Left renal pelvis (tissue), 4 donors: ENCODE results near the gene HIVEP3. TPM values are rescaled to one million over a fixed set of nuclear protein-coding genes. Genes with fewer than 3 reads are reported as not detected.

Experiments
- DNase-seq, 4 donors: peaks; one replicate each; pipeline ENCODE4 v3.0.0-alpha.2; 2013; ENCODE audit warnings: low read depth in 4 of 4, low spot score in 3 of 4
- polyA plus RNA-seq, 4 donors: library from polyadenylated mRNA; unstranded; fragments of 120-200 nt; gene quantifications; one replicate each; pipeline ENCODE4 v1.2.1, GENCODE V29; 2013; ENCODE audit not compliant: insufficient read length in 4 of 4

Gene HIVEP3
- polyA plus RNA-seq, 4 donors, result 3.5 to 7.0 (median 4.2) TPM

DNA sequence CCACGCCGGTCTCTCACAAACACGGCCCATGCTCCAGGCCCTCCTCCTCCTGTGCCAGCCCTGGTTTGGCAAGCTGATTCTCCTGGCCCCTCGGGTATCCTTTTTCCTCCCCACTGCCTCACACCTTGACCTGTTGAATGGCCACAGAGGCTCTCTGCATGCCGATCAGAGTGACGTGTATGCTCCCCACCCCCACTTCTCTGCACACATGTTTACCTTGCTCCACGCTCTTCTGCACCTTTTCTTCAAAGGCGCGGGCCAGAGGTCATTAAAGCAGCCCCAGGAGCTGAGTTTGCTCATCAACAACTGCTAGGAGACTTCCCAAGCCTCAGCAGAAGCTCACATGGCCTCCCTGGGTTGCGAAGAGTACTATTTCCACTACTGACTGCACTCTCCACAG lies 295.0 kb downstream of the HIVEP3 start:
- no peak for DNase-seq

DNA sequence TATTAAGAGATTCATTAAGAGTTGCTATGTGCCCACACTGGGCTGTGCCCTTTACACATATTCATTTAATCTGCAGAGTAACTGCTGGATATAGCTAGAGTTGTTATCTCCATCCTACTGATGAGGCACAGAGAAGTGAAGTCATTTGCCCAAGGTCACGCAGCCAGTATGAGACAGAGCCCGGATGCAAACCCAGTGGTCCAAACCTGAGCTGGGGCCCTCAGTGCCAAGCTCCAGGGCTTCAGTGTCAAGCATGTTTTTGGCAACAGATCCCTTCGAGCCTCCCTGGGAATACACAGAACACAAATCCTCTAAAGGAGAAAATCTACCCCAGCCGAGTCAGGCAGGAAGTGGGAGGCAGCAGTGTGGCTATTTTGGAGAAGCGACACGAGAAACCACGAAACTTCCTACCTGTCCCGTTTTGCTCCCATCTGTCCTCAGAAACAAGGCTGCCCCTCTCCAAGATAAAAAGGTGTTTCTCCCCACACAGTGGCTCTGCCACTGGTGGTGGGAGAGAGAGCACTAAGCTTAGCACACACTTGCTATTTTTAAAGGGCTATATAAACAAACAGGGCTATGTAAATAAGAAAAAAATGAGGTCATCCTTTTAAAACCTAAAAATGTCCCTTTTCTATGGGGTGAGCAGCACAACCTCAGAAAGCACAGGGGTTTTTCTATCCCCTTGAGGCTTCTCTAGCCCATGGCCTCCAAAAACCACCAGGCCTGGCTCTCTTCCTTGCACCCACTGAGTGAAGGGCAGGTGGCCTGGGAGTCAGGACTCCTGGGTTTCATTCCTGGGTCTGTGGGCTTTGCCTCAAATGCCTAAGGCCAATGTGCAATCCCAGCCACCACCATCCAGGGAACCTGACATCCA lies 295.6 kb downstream of the HIVEP3 start:
- no peak for DNase-seq

DNA sequence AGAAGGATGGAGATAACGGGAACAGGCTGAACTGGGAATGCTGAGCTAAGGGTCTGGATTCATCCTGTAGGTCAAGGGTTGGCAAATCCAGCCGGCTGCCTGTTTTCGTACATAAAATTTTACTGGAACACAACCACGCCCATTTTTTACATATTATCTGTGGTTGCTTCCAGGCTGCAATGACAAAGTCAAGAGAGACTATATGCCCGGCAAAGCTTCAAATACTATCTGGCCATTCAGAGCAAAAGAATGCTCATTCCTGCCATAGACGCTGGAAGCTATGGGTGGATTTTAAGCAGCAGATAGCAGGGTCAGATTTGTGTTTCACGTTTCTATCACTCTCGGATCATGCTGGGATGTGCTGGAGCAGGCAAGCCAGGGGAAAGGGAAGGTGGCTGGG lies 296.3 kb downstream of the HIVEP3 start:
- DNase-seq, result no peak

DNA sequence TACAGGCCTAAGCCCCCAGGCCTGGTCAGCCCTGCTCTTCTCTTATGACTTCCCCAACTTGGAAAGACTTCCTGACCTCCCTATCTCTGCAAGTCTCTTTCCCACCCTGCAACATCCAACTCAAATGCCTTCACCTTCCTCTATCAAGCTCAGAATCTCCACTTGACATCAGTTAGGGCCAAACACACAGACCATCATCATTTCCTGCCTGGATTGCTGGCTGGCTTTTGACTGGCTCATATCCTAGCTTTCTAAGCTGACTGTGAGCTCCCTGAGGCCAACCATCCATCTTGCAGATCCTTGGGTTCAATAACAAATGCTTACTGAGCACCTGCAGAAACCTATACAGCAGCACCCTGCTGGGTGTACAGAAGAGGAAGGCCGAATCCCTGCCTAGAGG lies 296.9 kb downstream of the HIVEP3 start:
- no peak for DNase-seq

DNA sequence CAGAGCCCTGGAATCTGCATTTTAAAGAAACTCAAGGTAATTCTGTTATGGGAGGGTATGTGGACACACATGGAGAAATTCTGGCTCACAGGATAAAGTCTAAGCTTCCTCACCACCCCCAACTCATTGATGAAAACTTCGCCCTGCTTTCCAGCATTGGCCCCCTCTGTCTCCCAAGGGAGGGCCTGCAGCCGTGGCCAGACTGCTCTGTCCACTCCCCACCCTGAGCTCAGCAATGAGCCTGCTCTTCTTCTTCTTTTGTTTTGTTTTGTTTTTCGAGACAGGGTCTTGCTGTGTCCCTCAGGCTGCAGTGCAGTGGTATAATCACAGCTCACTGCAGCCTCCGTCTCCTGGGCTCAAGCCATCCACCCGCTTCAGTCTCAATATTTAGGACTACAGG lies 297.5 kb downstream of the HIVEP3 start:
- no peak for DNase-seq

DNA sequence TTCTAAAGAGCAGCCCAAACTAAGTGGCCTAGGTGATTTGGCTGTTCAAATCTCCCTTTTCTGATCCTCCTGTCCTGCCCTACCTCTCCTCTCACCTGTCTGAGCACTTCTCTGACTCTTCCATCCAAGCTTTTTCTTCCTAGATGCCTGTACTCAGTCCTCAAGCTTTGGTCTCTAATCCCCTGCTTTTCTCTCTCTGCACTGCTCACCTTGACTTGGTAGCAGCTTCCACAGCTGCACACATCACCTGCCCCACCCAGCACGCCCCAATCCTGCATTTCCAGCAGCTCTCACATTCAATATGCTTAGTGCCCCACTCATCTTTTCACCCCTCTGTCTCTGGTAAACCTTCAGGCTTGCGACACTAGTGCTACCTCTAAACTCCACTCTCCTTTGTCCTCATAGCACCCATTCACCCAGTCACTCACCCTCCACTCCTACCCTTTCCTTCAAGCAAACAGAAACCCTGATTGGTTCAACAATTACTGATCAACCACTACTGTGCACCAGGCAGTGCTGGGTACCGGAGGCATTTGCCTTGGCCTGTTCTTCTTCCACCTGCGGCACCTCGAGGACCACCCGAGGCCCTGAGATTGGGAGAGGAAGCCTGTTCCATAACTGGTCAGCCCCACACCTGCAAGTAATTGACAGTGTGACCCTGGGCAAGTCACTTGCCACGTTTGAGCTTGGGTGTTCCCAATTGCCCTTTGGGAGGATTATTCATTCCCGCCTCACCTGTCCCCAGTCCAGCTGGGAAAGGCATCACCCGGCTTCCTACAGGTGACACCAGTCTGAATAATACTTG lies 298.2 kb downstream of the HIVEP3 start:
- DNase-seq, result no peak

DNA sequence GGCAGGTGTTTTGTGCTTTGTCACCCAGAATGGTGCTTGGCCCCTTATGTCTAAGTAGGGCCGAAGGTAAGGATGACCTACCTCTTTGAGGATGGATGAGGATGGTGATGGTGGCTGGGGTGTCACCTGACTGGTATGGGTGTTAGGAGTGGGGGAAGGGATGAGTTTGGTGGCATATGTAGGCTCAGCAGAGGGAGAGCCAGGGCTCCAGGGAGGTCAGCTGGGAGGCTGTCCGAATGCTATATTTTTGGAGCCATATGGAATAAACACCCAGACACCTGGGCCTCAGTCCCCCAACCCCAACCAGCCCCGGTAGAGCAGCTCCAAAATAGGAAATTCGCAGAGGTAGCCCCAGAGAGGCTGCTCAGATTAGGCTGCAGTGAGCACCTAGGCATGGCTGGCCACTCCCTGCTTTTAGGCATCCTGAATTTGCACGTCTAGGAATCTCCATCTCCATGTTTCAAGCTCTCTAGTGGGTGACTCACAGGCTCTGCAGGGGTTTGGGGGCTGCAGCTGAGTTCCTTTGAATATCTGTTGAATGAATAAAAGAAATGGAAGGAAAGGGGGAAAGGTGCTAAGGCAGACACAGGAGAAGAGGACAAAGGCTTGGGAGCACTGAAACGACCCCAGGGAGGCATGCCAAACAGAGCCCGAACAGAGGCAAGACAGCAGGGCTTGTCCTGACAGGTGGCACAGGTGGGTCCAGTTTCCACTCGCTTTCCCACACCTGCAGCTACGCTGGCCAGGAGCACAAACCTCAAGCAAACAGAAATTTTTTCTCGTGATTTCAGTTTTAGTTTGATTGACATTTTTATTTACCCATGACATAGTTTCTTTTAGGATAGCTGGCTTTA lies 299.0 kb downstream of the HIVEP3 start:
- DNase-seq, result no peak

DNA sequence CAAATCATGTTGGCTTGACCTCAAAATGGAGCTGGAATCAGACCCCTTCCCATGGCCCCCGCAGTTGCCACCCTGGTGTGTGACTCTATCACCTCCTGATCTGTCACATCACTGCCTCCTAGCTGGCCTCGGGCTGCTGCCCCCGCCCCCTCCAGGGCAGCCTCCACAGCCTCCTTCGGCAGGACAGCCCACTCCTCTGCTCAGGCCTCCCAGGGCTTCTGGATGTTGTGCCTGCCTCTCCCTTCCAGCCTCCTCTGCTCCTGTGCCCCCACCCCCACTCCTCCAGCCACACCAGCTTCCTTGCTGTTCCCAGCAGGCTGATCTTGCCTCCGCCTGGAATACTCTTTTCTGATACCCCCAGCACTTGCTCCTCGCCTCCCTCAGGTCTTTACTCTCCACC lies 299.9 kb downstream of the HIVEP3 start:
- no peak for DNase-seq

DNA sequence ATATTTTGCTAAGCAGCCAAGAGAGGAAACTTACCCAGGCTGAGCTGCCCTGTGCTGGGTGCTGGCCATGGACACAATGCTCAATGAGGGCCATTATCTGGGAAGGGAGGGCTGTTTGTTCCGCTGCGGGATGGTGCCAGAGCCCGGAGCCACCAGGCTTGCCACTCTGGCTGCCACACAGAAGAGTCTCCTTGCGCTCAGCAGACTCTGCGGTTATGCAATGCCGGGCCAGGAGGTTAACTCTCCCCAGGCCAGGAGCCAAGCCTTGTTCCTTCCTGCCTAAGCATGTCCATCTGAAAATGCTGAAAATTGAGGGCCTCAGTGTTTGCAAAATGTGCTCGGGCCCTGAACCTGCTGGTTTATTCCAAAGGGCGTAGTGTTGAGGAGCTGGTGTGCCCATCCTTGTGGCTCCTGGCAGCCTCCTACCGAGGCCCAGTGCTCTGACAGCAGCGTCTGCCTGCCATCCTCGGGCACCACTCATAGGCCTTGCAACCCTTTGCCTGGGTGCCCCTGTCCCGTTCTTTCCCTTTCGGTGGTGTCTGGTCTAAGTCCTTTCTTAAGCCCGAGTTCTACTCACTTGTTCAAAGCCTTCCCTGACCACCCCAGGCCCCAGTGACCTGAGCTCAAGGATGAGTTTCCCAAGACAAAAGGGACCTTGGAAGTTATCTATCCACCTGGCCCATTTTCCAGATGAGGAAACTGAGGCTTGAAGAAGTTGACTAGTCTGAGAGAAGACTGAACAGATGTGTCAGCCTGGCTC lies 300.5 kb downstream of the HIVEP3 start:
- DNase-seq, result no peak

DNA sequence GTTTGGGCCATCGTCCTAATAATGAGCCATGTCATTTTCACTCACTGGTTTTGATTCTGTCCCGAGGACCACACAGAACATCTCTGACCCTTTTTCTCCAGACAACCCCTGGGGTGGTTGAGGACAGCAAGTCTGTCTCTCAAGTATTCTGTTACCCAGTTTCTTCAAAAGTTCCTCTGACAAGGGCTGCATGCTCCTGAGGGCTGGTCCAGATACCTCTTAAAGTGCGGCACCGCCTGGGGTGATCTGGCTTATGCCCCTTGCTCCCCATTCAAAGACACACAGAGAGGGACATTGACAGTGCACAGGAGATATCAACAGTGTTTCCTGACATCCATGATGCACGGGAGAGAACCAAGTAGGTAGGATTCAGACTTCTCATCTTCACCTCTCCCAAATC lies 301.4 kb downstream of the HIVEP3 start:
- no peak for DNase-seq

DNA sequence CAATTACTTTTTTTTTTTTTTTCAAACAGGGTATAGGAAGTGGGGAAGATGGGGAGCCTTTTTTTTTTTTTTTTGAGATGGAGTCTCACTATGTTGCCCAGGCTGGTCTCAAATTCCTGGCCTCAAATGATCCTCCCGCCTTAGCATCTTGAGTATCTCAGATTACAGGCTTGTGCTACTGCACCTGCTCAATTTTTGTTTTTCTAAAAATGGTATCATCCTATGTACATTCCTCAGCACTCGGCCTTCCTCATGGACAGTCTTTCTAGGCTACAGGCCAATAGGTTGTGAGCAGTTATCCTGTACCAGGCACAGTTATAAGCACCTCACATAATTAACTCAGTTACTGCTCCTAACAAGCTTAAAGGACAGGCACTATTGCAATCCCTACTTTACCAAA lies 302.2 kb downstream of the HIVEP3 start:
- DNase-seq, result no peak

DNA sequence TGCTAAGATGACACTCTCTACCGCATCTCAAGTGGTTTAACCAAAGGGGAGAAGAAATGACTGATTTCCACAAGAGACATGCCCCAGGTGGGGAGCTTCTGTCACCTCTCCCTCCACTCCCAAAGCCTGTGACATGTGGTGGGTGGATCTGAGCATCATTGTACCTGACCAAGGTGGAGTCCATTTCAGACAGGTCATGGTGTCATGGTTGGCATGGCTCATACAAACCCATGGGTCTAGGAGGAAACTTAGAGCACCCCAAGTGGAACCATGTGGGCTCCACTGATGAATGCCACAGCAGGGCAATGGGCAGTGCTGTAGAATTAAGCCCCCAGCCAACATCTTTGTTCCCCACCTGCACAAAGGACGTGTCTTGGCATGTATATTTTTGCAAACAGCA lies 302.7 kb downstream of the HIVEP3 start:
- DNase-seq, result no peak

DNA sequence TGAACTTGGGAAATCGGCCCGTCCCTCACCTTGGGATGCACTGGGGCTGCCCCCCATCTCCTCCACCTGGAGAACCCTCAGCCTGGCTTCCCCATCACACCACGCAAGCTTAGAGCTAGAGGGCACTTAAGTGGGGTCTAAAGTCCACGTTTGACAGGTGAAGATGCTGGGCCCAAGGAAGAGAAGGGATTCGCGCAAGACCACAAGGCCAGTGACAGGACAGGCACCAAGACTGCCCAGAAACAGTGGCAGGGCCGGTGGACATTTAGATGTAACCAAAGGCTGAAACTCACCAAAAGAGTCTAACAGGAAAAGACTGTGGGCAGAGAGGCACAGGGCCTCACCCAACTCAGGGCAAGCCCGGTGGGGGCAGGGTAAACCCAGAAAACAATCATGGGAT lies 303.4 kb downstream of the HIVEP3 start:
- DNase-seq, result no peak

DNA sequence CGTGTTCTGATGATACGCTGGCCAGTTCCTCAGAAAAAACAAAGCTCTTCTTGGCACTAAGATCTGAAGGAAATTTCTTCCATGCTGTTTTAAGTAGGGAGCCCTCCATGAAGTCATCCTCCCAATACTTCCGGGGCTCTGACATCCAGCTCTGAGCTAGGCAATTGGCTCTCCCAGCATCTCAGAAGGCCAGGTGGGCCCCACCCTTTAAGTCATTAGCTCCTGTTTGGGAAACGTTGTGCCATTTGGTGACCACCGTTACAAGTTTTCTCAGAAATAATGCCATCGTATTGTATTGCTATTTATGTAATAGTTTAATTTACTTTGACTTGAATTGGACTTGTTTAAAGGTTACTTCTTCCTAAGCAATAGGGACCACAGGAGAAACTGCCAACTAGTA lies 303.9 kb downstream of the HIVEP3 start:
- no peak for DNase-seq

DNA sequence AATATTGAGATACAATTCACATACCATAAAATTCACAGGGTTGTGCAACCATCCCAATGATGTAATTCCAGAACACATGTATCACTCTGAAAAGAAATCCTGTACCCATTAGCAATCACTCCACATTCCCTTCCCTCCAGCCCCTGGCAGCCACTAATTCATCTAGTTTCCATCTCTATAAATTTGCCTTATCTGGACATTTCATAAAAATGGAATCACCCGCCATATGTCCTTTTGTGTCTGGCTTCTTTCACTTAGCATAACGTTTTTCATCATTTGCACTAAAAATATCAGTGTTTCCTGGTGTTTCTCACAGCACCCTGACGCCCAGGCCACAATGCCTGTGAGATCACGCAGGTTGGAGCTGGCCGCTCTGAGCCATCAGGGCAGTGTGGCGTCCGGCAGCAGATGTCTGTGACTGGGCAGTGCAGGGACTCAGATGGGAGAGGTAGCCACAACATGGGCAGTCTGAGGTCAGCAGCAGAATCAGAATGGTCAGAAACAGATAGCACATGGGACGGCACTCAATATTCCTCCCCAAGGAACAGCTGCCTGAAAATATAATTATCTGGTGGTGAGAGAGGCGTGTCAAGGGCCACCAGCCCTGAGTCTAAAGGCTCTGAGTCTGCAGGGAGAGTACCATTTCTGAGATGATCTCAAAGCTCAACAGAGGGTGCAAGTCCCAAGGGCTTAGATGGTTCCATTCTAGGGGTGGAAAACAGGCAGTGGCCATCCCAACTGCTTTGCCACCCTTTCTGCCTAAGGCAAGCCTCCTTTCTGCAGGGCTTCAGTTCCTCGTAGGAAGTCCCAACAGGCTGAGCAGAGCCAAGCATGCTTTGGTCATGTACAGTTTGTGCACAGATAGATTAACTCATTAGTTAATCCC lies 304.8 kb downstream of the HIVEP3 start:
- DNase-seq, result no peak

DNA sequence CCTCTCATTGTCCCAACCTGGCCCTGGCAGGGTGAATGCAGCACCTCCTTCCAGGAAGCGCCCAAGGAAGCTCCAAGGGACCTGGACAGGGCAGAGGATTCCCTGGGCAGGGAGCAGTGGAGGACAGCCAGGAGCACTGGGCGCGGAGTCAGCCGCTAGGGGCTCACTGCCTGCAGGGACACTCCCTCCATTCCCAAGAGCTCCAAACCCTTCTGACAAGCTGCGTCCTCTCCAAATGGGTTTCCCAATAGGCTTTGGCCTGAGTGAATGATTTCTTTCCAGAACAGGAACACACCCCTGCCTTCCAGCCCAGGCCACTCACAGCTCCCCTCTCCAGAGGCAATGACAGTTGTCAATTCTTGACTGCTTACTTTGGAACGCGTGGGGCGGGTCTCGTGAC lies 305.8 kb downstream of the HIVEP3 start:
- DNase-seq, result no peak

DNA sequence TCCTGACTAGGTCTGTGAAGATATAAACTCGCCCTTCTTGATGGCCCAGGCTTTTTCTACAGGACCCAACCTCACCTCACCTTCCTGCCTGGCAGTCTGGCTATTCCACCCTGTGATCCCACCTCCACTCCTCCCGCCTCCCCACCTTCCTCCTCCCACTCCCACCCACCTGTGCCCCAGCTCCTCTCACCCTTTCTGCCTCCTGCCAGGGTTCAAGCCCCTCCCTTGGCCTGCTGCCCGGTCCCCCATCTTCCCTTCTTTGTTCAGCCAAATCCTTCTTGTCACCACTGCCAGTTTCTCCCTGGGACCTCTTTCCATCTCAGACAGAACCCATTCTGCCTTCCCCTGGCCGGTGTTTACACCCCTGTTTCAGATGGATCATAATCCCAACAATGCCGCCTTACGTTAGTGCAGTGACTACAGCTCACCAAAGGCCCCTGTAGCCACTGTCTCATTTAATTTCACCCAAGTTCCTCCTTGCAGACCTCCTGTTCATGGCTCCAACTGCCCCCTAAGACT lies 306.7 kb downstream of the HIVEP3 start:
- no peak for DNase-seq

DNA sequence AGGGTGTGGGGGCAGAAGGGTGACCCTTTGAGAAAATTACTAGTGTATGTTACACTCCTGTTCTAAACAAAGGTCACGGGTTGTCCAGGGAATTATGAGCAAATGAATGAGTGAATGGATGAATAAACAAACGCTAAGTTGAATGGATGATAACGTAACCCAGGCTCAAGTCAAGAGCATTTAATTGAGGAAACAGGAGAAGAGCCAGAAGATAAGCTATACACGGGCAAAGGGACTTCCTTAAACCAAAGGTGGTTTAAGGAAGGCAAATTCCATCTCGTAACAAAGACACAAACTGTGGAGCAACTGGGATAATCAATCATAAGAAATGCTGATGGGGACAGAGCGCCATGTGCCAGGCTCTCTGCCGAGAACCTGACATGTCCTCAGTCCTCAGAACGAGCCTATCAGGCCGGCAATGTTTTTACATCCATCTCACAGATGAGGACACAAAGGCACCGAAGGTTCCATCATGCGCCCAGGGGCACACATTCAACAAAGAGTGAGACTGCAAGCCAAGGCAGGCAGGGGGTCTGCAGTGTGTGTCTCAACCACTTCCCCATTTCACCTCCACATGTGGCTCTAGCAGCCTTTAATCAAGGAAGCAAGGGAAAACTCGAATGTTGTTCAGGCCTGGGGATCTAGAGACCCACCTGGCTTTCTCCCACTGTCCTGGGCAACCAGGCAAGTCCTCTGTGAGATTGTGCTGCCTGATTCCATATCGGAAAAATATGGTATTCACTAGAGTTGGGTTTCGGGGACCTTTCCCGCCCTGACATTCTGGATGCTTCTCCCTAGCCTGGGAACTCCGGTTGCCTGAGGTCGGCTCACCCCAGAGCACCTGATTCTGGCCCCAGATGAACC lies 307.4 kb downstream of the HIVEP3 start:
- no peak for DNase-seq
